ENCODE measurements around the gene LRP8. TPM values are rescaled to one million over a fixed set of nuclear protein-coding genes. Genes with fewer than 3 reads are reported as not detected.

LRP8 gene
- total RNA-seq, 1 donor from 2014 or later = 12.8 TPM

DNA sequence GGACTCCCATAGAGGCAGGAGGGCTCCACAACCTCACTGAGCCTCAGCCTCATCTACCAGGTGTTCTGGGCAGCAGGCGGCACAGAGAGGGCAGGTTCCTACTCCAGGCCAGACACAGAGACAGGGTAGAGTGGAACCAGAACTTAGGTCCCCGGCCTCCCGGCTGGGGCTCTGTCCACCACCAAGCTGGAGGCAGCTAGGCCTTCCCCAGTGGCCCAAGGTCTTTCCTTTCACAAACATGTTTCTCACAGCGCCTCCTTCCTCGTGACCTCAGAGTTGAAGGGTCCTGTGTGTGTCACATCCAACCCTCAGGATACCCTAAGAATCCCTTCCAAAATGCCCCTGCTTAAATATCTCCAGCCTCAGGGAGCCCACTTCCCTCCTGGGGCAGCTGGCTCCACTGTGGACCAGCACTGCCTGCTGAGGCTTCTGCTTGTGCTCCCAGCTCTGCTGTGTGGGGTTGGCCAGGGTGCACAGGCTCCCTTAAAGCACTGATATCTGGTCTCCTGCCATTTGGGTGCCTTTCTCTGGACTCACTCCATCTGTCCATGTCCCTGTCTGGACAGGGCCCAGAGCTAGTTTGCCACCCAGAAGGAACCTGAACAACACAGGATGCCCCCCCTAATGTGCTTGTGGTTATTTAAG lies 56.3 kb downstream of the LRP8 start:
- Histone ChIP-seq H3K9ac (ENCODE audit: low read length) (no peak overlapping the region), H3K27ac (ENCODE audit: low read depth, low read length) (no peak overlapping the region), H3K27me3 (ENCODE audit: insufficient read depth, low read length) (no peaks in the 10 kb centered on the region), H3K4me3 (ENCODE audit: insufficient read depth, low read depth, low read length) (no peak overlapping the region), H3K4me2 (ENCODE audit: low read length) (no peak overlapping the region), H2AFZ (ENCODE audit: low read depth, low read length) (no peak overlapping the region), H3K4me1 (ENCODE audit: insufficient read depth, low read length) (peaks cover 3% of the 10 kb centered on the region), H4K20me1 (ENCODE audit: insufficient read depth, low read length) (no peaks in the 10 kb centered on the region), H3K9me3 (ENCODE audit: insufficient read depth, low read depth, low read length) (no peaks in the 10 kb centered on the region), H3K79me2 (ENCODE audit: insufficient read depth, low read length) (no peaks in the 10 kb centered on the region), H3K36me3 (ENCODE audit: insufficient read depth, low read length) (no peaks in the 10 kb centered on the region)
- Mint-ChIP-seq H3K27ac (ENCODE audit: unreplicated experiment) (no peak overlapping the region), H3K9me3 (ENCODE audit: unreplicated experiment) (peaks cover 6% of the 10 kb centered on the region), H3K4me3 (ENCODE audit: unreplicated experiment) (no peak overlapping the region), H3K27me3 (ENCODE audit: low read depth, unreplicated experiment) (no peaks in the 10 kb centered on the region), H3K4me1 (ENCODE audit: low read depth, unreplicated experiment) (peaks cover 6% of the 10 kb centered on the region), H3K36me3 (ENCODE audit: low read depth, unreplicated experiment) (peaks cover 23% of the 10 kb centered on the region)
- FAIRE-seq (no peak), DNase-seq (ENCODE audit: low read depth) (no peak)
- TF ChIP-seq CTCF (IDR thresholded peaks at IDR 0.05; ENCODE audit: insufficient read depth, low read depth, low read length) = no peak
- no peak for TF ChIP-seq EZH2 (IDR thresholded peaks at IDR 0.05; ENCODE audit: insufficient read depth, low read length)

DNA sequence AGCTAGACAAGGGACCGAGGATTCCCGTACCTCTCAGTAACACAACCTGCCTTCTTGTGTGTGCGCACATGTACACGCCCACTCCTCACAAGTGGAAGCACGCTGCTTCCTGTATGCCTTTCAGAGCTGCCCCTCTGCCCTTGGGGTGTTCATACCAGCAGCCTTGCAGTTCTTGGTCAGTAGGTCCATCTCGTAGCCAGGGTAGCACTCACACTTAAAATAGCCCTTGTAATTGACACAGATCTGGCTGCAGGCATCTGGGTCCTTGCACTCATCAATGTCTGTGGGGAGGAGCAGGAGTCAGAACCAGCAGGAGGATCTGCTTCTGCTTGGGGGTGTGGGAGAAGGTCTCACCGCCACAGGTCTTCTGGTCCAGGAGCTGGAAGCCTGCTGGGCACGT lies 57.0 kb downstream of the LRP8 start:
- H3K9me3 Mint-ChIP-seq (ENCODE audit: unreplicated experiment) = peaks cover 6% of the 10 kb centered on the region
- no peak for DNase-seq (ENCODE audit: low read depth)
- Histone ChIP-seq H3K4me1 (ENCODE audit: insufficient read depth, low read length) (peaks cover 3% of the 10 kb centered on the region), H3K27ac (ENCODE audit: low read depth, low read length) (no peak overlapping the region), H3K4me3 (ENCODE audit: insufficient read depth, low read depth, low read length) (no peak overlapping the region), H3K9me3 (ENCODE audit: insufficient read depth, low read depth, low read length) (no peaks in the 10 kb centered on the region), H2AFZ (ENCODE audit: low read depth, low read length) (no peak overlapping the region), H4K20me1 (ENCODE audit: insufficient read depth, low read length) (no peaks in the 10 kb centered on the region), H3K36me3 (ENCODE audit: insufficient read depth, low read length) (peaks cover 3% of the 10 kb centered on the region), H3K27me3 (ENCODE audit: insufficient read depth, low read length) (no peaks in the 10 kb centered on the region), H3K4me2 (ENCODE audit: low read length) (no peak overlapping the region), H3K9ac (ENCODE audit: low read length) (no peak overlapping the region), H3K79me2 (ENCODE audit: insufficient read depth, low read length) (no peaks in the 10 kb centered on the region)
- no peak overlapping the region for H3K4me3 Mint-ChIP-seq (ENCODE audit: unreplicated experiment)
- no peaks in the 10 kb centered on the region for H3K27me3 Mint-ChIP-seq (ENCODE audit: low read depth, unreplicated experiment)
- no peak overlapping the region for H3K27ac Mint-ChIP-seq (ENCODE audit: unreplicated experiment)
- H3K4me1 Mint-ChIP-seq (ENCODE audit: low read depth, unreplicated experiment) = peaks cover 6% of the 10 kb centered on the region
- TF ChIP-seq CTCF (IDR thresholded peaks at IDR 0.05; ENCODE audit: insufficient read depth, low read depth, low read length) = no peak
- TF ChIP-seq EZH2 (IDR thresholded peaks at IDR 0.05; ENCODE audit: insufficient read depth, low read length) = no peak
- H3K36me3 Mint-ChIP-seq (ENCODE audit: low read depth, unreplicated experiment) = peaks cover 23% of the 10 kb centered on the region
- no peak for FAIRE-seq

- no peaks in the 10 kb centered on the region for H4K20me1 ChIP-seq (ENCODE audit: insufficient read depth, low read length)
- no peaks in the 10 kb centered on the region for H3K9me3 ChIP-seq (ENCODE audit: insufficient read depth, low read depth, low read length)
- H3K36me3 Mint-ChIP-seq (ENCODE audit: low read depth, unreplicated experiment) = peaks cover 27% of the 10 kb centered on the region
- DNase-seq (ENCODE audit: low read depth) (no peak), FAIRE-seq (no peak)
- peaks cover 6% of the 10 kb centered on the region for H3K9me3 Mint-ChIP-seq (ENCODE audit: unreplicated experiment)
- H3K27ac Mint-ChIP-seq (ENCODE audit: unreplicated experiment) = no peak overlapping the region
- peaks cover 6% of the 10 kb centered on the region for H3K4me1 Mint-ChIP-seq (ENCODE audit: low read depth, unreplicated experiment)
- H3K27ac ChIP-seq (ENCODE audit: low read depth, low read length) = no peak overlapping the region
- H3K4me2 ChIP-seq (ENCODE audit: low read length) = no peak overlapping the region
- no peak overlapping the region for H2AFZ ChIP-seq (ENCODE audit: low read depth, low read length)
- TF ChIP-seq CTCF (IDR thresholded peaks at IDR 0.05; ENCODE audit: insufficient read depth, low read depth, low read length) = no peak
- no peak for TF ChIP-seq EZH2 (IDR thresholded peaks at IDR 0.05; ENCODE audit: insufficient read depth, low read length)
- H3K9ac ChIP-seq (ENCODE audit: low read length) = no peak overlapping the region
- no peaks in the 10 kb centered on the region for H3K27me3 ChIP-seq (ENCODE audit: insufficient read depth, low read length)
- H3K79me2 ChIP-seq (ENCODE audit: insufficient read depth, low read length) = no peaks in the 10 kb centered on the region
- peaks cover 3% of the 10 kb centered on the region for H3K36me3 ChIP-seq (ENCODE audit: insufficient read depth, low read length)
- no peak overlapping the region for H3K4me3 Mint-ChIP-seq (ENCODE audit: unreplicated experiment)
- H3K4me1 ChIP-seq (ENCODE audit: insufficient read depth, low read length) = peaks cover 3% of the 10 kb centered on the region
- H3K4me3 ChIP-seq (ENCODE audit: insufficient read depth, low read depth, low read length) = no peak overlapping the region
- no peaks in the 10 kb centered on the region for H3K27me3 Mint-ChIP-seq (ENCODE audit: low read depth, unreplicated experiment)
These were observed 57.8 kb downstream of the LRP8 start for GRCh38 chr1:53270107-53270506.

Measured in astrocyte (in vitro differentiated cells and primary cell).